Measurements from ENCODE around the gene PLPP4. TPM values are rescaled to one million over a fixed set of nuclear protein-coding genes. Genes with fewer than 3 reads are reported as not detected.

The PLPP4 gene
- total and polyA plus RNA-seq, 2 donors (not counting 3 experiments of a cell fraction or from before 2014, with no cell fraction given) = 15.5 to 36.4 TPM

DNA sequence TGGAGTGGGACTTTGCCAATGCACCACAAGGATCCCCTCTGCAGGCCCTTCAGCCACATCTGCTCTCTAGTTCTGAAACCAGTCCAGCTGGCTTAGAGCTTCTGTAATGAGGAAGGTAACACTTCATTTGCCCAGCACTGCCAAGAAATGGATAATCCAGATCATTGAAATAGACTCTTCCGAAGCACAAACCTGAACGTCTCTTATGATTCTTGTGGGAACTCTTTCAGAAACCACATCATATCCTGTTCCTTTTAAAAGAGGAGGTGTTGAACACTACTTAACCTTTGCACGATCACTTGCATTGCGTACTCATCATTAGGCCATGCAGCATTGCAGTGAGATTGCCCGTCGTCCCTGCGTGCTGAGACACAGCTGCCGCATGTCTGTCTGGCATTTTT lies 25.8 kb upstream of the PLPP4 start:
- no peaks in the 10 kb centered on the region for H3K9me1 ChIP-seq (replicated peaks; ENCODE audit: control insufficient read depth, extremely low read depth, insufficient read depth, low read length)
- no peaks in the 10 kb centered on the region for H3K9me3 ChIP-seq (replicated peaks; ENCODE audit: control insufficient read depth, insufficient read depth, low read length)
- CTCF ChIA-PET = interaction anchor here (2.5 kb wide), 1 partner anchor 7 kb away, joined by 8 read pairs; no protein-coding TSS in a partner anchor
- no peak overlapping the region for H3K27ac ChIP-seq (ENCODE audit: insufficient read depth, low read depth, low read length)
- H3K4me1 ChIP-seq (ENCODE audit: control insufficient read depth, extremely low read depth, insufficient read depth, low read length) = peaks cover 18% of the 10 kb centered on the region
- intact Hi-C loops (cut with micrococcal nuclease) = no loop called here
- H2AFZ ChIP-seq (ENCODE audit: low read depth, low read length) = no peak overlapping the region
- no TSS peak for BruUV-seq (replicated peaks)
- no peaks in the 10 kb centered on the region for H3K36me3 ChIP-seq (ENCODE audit: control insufficient read depth in 2 of 2, extremely low read depth in 1 of 2, insufficient read depth in 2 of 2, low read length in 2 of 2)
- TF ChIP-seq, protein P1, sequence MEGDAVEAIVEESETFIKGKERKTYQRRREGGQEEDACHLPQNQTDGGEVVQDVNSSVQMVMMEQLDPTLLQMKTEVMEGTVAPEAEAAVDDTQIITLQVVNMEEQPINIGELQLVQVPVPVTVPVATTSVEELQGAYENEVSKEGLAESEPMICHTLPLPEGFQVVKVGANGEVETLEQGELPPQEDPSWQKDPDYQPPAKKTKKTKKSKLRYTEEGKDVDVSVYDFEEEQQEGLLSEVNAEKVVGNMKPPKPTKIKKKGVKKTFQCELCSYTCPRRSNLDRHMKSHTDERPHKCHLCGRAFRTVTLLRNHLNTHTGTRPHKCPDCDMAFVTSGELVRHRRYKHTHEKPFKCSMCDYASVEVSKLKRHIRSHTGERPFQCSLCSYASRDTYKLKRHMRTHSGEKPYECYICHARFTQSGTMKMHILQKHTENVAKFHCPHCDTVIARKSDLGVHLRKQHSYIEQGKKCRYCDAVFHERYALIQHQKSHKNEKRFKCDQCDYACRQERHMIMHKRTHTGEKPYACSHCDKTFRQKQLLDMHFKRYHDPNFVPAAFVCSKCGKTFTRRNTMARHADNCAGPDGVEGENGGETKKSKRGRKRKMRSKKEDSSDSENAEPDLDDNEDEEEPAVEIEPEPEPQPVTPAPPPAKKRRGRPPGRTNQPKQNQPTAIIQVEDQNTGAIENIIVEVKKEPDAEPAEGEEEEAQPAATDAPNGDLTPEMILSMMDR (IDR thresholded peaks at IDR 0.05; ENCODE audit: extremely low read depth in 1 of 2, insufficient read depth in 1 of 2, low read depth in 1 of 2, low read length in 2 of 2) = no peak
- TF ChIP-seq, protein P2, sequence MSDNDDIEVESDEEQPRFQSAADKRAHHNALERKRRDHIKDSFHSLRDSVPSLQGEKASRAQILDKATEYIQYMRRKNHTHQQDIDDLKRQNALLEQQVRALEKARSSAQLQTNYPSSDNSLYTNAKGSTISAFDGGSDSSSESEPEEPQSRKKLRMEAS (IDR thresholded peaks at IDR 0.05; ENCODE audit: insufficient read depth, insufficient read length) = no peak
- TF ChIP-seq GATA2 (IDR thresholded peaks at IDR 0.05; ENCODE audit: insufficient read depth, insufficient read length, low read depth, low read length) (no peak), JUN (IDR thresholded peaks at IDR 0.05; ENCODE audit: borderline replicate concordance, insufficient read depth, insufficient read length, low read depth) (no peak), EZH2 (IDR thresholded peaks at IDR 0.05; ENCODE audit: borderline replicate concordance, low read depth, low read length, severe bottlenecking) (no peak), POLR2AphosphoS5 (IDR thresholded peaks at IDR 0.05; ENCODE audit: insufficient read depth, low read depth, low read length) (no peak), POLR2A (IDR thresholded peaks at IDR 0.05; ENCODE audit: low read depth, low read length) (no peak), MYC (IDR thresholded peaks at IDR 0.05; ENCODE audit: low read depth, low read length) (no peak), FOS (IDR thresholded peaks at IDR 0.05; ENCODE audit: borderline replicate concordance, insufficient read depth, low read length) (no peak)
- H3K4me3 ChIP-seq (replicated peaks in 1 of 3; ENCODE audit: insufficient read depth in 1 of 3, low read depth in 1 of 3, low read length in 3 of 3) = no peak overlapping the region
- dilution Hi-C loops (cut with MboI; ENCODE audit: extremely low pct_ligation_motif_present, low sequenced_read_pairs) = no loop called here
- POLR2A ChIA-PET = no interaction called here
- no peaks in the 10 kb centered on the region for H4K20me1 ChIP-seq (replicated peaks; ENCODE audit: control insufficient read depth, extremely low read depth, insufficient read depth, low read length)
- no peak overlapping the region for H3K9ac ChIP-seq (replicated peaks; ENCODE audit: extremely low read depth, insufficient read depth, low read length)
- H3K79me2 ChIP-seq (ENCODE audit: control insufficient read depth, insufficient read depth, low read length) = no peaks in the 10 kb centered on the region
- H3K4me2 ChIP-seq (ENCODE audit: insufficient read depth, low read length) = no peak overlapping the region
- FAIRE-seq (no peak), DNase-seq (ENCODE audit: low read depth, low spot score) (no peak)
- no peaks in the 10 kb centered on the region for H3K27me3 ChIP-seq (ENCODE audit: control insufficient read depth in 2 of 2, insufficient read depth in 2 of 2, low read length in 2 of 2)
